Stimulated activated CD8-positive, alpha-beta memory T cell treated with anti-CD3 and anti-CD28 coated beads, Interleukin-15, amount 100 ng/mL, for 24 hours (primary cell): ENCODE results near the gene FARP2.
"Not testable (repeated sequence)": the region's sequence is repeated elsewhere in the genome, so short reads cannot be mapped to it uniquely, and the experiment has no call there.

Source experiments
- DNase-seq: peaks from one replicate; pipeline ENCODE4 v3.0.0-alpha.2; 2020; ENCODE audit warnings: low read depth

FARP2 gene

DNA sequence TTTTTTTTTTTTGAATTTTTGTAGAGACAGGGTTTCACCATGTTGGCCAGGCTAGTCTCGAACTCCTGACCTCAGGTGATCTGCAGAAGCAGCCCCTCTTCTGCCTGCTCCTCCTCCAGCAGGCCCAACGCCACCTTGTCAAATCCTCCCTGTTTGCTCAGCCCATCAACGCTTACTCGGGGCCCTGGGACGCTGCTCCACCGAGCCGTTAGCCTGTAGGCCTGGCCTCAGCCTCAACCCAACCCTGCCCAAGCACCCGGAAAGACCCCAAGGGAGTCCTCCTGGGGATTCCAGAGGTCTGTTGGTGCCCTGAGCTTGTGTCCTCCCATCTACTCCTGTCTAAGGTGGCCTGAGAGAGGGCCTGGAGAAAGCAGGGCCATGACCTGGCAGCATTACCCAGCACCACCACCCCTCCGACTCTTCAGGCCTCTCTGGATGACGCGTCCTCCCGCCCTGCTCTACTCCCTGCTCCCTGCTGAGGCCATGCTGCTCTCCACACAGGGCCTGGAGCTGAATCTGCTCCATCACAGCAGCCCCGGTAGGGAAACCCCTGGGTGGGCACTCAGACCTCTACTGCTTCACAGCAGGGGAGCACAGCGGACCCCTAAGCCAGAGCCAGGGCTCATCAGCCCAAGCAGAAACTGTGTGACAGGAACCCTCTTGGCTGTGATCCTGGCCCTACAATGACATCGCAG, 149.1 kb downstream of the FARP2 start:
- no peak for DNase-seq

DNA sequence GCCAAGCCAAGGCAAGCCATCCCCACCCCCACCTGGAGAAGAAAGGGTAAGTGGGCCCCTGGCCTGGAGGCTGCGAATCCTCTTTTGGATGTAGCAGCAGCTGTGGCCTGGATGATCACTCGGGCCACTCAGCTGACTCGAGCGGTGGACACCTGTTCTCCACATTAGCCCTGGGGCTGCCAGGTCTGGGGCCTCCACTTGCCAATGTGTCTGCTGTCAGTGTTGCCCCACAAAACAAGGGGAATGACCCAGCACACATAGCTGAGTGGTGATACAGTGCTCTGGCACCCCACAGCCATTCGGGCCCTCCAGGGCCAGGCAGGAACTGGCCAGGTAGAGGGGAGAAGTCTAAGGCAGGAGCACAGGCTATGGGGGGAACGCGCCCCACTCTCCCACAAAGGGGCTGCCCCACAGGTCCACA, 149.7 kb downstream of the FARP2 start:
- no peak for DNase-seq

DNA sequence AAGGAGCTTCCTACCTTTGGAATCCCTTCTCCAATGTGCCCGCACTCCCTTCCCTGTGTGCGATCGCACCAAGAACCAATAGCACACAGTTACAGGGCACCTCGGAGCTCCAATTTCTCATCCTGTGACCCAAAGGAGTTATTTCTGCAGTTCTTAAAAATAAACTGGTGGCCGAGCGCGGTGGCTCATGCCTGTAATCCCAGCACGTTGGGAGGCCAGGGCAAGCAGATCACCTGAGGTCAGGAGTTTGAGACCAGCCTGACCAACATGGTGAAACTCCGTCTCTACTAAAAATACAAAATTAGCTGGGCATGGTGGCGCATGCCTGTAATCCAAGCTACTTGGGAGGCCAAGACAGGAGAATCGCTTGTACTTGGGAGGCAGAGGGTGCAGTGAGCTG, 150.2 kb downstream of the FARP2 start:
- DNase-seq, result not testable (repeated sequence)

DNA sequence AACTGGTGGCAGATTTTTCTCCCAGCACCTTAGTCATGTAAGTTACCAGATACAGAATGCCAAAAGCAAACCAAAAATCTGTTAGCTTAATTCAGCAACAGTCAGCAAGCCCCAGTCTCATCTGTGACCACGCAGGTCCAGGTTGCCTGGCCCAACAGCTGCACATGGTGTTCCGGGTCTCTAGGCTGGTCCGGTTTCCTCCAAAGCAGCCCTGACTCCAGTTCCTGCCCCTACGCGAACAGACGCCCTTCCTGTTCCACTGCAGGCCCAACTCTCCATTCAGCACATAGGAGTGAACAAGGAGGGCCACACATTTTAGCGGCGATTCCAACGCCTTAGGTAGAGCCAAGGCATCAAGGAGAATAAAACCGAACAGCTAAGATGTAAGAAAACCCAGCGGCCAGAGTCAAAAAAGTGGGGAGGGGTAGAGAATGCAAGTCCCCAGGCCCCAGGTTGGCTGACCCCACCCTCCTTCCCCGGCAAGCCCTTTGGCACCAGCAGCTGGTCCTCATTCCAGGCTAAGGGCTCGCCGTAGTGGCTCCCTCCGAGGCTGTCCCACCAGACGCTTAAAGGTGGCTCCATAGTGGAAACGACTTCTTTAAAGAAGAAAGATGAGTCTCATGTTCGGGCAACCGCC, 150.8 kb downstream of the FARP2 start:
- DNase-seq, result no peak

DNA sequence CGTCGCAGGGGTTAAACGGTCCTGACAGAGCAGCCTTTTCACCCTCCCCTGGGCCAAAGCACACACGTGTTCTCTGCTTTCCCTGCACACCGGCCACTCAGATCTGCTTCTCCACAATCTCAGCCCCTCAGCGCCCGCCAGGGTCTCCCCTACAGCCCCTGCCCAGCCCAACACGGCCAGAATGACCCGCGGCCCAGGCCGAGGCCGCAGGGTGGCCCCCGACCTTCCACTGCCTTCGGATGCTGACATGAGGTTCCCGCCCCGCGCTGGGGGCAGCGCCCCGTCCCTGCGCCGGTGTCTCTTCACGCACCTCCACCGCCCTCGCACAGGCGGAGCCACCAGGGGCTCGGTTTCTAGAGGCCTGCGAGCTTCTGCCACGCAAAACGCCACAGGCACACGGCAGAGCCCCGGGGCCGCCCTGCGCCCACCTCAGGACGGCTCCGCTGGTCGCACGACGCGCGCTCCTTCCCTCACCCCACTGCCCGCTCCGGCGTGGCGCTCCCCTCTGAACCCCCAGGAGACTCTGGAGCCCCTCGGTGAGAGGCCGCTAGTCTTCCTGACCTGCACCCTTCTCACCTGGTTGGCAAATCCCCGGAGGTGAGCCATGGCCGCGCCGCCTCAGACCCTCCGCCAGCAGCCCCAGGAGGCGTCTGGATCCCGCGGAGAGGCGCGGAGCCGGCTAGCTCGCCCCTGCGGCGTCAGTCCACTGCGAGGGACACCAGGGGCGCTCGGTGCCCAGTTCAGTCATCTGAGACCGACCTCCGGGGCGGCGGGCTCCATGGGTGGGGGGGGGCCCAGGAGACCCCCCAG, 151.6 kb downstream of the FARP2 start:
- DNase-seq, result no peak

DNA sequence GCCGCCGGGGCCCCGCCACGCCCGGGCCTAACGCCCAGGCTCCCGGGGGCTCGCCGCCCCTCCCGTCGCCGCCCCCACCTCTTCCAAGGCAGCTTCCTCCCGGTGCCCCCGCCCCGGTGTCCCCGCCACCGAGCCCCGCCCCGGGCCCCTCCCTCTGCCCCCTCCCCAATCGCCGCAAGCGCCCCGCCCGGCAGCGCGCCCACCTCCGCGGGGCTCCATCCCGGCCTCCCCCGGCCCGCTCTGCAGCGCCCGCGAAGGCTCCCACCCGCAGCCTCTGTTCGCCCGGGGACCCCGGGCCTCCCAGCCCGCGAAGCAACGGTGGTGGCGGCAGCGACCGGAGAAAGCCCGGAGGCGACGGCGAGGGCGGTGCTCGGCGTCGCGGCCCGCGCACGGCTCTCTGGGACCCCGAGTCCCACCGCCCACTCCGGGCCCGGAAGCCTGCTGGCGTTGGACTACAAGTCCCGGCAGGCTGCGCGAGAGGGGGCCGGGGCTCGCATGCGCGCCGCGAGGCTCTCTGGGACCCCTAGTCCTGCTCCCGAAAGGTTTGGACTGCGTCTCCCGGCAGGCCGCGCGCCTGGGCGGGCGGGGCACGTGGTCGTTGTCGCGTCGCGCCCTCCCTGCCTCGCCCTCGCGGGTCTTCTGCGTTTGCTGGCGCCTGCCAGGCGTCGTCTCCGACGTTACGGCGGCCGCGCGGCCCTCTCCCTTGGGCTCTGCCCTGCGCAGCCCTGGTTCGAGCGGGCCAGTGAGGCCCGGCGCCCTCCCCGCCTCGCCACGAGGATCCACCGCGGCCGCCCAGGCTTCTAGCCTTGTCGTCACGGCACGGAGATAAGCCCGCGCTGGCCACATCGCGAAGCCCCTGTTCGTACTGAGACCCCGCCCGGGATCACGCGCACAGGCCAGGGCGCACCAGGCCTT, 152.4 kb downstream of the FARP2 start, which contains the start of gene STK25:
Gene STK25, minus strand, starts transcription at position 345 of the 915 bp plus-strand sequence. CDS start 549 bp downstream, outside the sequence.
- peak; percentile 94 for DNase-seq

DNA sequence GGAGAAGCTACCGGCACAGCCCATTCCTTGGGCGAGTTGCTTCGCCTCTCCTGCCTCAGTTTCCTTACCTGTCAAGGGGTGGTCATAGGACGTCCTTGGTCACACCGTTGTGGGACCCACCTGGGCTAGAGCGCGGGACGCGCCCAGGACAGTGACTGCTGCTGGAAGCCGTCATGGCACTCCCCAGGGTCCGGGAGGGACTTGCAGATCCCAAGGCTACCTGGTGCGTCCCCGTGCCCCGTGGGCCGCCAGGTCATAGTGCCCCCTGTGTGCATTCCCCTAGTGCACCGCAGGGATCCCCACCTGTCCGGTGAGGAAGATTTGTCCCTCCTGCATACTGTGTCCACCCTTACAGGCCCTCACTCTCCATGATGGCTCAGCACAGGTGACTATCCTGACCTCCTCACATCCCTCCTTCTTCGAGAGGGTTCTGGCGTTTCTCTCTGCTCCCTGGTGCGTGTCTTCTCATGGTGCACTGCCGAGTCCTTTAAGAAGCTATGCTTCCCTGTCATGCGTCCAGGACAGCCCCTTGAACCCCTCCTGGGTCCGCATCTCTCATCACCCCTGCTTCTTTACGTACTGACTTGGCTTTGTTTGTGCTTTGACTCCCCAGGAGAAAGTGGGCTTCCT, 153.2 kb downstream of the FARP2 start:
- no peak for DNase-seq

DNA sequence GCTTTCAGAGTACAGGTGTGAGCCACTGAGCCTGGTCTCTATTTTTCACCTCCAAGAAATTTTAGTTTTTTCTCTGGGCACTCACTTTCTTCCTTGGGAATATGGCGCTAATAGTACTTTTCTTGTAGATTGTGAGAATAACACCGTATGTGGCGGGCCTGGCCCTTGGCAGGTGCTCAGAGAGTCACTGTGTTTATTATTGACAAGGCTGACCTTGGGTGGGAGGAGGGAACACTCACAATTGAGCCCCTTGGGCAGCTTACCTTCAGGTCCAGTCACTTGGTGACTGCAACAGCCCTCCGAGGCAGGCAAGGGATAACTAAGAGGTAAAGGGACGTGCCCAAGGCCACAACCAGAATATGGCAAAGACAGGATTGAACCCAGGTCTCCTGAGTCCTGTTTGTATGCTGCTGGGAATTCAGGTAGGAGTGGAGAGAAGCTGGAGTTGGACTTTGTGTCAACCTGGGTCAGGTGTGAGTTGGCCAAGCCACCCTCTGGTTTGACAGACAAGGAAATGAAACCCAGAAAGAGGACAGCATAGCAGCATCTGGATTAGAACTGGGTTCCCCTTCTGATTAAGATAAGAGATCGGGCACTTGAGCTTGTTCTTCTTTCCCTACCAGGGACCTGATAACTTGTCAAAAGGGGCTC, 155.1 kb downstream of the FARP2 start:
- DNase-seq, result no peak

DNA sequence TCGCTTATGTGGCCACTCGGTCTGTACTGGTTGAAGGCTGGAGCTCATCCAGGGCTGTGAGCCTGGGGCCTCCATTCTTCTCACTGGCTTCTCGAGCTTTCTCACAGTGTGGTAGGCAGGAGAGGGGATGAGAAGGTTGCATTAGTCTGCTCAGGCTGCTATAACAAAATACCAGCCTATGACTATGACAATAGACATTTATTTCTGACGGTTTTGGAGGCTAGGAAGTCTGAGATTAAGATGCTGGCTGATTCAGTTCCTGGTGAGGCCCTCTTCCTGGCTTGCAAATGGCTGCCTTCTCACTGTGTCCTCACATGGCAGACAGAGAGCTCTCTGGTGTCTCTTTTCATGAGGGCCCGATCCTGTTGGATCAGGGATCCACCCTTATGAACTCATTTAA, 158.5 kb downstream of the FARP2 start:
- no peak for DNase-seq

DNA sequence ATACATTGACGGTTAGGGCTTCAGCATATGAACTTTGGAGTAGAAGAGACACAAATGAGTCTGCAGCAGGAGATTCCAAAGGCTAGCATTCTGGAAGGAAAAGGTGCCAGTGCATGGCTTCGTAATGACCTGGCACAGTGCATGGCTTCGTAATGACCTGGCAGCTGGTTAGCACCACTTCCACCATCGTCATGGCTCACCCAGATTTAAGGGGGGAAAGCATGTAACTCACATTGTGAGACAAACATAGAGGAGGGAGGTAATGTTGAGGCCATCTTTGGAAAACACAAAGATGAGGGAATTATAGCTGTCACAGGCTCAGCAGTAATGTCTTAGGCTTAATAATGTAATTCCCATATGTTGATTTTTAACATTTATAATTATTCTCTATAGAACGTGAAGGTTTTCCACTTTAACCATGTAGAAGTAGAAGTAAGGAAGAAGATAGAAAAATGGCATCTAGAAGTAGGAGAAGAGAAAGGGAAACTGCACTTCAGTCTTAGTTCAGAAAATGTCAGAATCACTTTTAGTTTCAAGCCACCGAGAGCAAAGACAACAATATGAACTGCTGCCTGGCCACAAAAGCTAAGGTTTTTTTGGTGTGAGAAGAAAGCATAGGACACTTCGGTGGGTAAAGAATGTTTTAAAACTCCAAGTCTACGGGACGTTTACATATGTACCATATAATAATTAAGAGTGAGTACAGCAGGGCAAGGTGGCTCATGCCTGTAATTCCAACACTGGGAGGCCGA, 159.1 kb downstream of the FARP2 start:
- DNase-seq, result no peak

DNA sequence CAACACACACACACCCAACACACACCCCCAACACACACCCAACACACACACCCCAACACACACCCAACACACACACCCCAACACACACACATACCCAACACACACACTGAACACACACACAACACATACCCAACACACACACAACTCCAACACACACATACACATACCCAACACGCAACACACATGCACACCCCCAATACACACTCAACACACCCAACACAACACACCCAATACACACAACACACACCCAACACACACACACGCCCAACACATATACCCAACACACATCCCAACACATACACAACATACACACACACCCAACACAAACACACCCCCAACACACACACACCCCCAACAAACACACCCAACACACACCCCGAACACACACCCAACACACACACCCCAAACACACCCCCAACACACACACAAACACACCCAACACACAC, 160.5 kb downstream of the FARP2 start:
- no peak for DNase-seq

DNA sequence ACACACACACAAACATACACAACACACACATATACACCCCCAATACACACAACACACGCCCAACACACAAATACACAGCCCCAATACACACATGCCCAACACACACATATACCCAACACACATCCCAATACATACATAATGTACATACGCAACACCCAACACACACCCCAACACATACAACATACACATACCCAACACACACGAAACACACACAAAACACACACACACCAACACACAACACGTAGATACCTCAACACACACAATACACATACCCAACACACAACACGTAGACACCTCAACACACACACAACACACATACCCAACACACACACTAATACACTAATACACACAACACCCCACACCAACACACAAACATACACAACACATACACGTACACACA, 161.2 kb downstream of the FARP2 start:
- no peak for DNase-seq

DNA sequence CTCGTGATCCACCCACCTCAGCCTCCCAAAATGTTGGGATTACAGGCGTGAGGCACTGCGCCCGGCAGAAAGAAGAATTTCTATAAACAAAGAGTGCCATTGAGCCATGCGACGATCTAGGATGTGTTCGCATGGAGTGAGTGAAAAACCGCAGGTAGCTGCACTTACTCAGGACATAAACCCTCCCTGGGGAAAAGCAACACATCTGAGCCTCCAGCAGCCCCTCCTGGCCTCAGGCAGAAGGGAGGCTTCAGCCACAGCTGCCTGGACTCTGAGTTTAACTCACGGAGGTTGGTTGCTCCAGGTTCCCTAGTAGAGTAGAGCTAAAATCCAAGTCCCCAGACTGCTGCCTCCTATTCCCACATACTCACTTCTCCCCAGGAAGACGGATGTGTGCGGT, 163.6 kb downstream of the FARP2 start:
- no peak for DNase-seq

DNA sequence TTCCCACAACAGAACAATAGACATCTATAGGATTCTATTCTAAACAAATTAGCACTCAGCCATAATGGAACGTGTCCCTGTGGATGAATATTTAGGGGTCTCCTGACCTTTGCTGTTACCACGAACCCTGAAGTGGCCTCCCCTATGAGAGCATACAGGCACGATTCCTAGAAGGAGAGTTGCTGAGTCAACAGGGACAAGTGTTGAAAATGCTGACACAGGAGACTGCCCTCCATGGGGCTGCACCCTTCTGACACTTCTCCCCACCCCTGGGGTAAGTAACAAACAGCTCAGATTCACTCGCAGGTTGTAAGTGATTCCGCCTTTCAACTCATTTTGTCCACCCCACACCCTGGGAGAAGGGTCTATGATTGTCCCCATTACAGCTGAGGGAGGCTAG, 166.4 kb downstream of the FARP2 start:
- DNase-seq, result no peak

DNA sequence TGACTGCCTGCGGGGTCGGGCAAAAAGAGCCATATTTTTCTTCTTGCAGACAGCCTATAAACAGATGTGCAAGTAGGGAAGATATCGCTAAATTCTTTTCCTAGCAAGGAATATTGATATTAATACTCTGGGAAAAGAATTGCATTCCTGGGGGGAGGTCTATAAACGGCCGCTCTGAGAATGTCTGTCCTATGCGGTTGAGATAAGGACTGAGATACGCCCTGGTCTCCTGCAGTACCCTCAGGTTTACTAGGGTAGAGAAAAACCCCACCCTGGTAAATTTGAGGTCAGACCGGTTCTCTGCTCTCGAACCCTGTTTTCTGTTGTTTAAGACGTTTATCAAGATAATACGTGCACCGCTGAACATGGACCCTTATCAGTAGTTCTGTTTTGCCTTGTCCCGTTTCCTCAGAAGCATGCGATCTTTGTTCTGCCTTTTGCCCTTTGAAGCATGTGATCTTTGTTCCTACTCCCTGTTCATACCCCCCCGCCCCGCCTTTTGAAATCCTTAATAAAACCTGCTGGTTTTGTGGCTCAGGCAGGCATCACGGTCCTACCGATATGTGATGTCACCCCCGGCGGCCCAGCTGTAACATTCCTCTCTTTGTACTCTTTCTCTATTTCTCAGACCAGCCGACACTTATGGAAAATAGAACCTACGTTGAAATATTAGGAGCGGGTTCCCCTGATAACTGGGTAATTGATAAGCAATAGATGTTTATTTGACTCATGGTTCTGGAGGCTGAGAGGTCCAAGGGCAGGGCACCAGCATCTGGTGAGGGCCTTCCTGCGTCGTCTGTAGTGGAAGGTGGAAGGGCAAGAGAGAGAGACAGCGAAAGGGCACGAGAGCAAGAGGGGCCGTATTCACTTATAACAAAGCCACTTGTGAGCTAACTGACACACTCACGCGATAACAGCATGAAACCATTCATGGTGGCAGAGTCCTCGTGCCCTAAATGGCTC, 170.0 kb downstream of the FARP2 start:
- not testable (repeated sequence) for DNase-seq

DNA sequence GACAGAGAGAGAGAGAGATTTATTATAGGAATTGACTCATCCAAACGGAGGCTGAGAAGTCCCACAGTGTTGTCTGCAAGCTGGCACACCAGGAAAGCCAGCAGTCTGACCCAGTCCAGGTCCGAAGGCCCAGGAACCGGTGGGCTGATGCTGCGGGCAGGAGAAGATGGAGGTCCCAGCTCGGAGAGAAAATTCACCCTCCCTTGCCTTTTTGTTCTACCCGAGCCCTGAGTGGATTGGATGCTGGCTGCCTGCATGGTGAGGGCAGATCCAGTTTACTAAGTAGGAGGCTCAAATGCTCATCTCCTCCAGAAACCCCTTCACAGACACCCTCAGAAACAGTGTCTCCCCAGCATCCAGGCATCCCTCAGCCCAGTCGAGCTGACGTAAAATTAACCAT, 174.5 kb downstream of the FARP2 start:
- no peak for DNase-seq

DNA sequence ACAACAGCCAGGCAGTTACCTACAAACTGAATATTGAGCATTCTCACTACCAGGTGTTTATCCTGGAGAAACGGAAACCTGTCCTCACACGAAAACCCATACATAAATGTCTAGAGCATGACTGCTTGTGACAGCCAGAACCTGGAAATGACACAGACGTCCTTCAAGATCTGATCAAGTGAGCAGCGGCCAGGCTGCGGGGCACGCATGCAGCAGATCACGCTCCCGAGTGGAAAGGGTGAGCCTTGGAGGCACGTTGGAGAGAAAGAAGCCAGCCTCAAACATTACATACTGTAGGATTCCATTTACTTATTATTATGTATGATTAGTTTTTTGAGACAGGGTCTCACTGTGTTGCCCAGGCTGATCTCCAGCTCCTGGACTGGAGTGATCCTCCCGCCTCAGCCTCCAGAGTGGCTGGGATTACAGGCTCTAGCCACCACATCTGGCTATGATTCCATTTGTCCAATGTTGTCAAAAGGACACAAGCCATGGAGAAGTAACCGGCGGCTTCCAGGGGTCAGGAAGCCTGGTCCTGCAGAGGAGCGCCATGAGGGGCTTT, 175.2 kb downstream of the FARP2 start:
- no peak for DNase-seq

DNA sequence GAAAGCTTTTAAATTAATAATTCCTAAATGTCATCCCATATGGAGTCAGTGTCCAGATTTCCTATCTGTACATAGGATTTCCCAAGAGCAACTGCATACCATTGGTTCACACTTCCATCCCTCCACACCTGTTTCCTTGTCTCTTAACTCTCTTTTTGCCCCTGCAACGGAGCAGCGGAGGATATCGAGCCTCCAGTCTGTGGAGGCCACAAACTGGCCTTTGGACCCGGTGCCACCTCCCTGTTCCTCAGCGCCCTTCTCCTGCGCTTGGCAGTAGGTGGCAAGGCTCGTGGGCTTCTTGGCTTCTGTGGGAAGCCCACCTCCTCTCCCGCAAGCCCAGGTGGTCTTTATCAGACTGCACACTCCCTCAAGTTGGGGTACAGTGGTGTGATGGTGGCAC, 176.1 kb downstream of the FARP2 start:
- DNase-seq, result no peak
